HG03460 (cell line): ENCODE data around the gene OR6N2.

ENCODE experiments used
- ATAC-seq: cut with Tn5 transposase; IDR thresholded peaks from one replicate; pipeline ENCODE4 v1.9.1; 2021; ENCODE audit not compliant: unreplicated experiment

The OR6N2 gene

GRCh38 chr1:158781104-158781503 is at the start of gene OR6N2:
TSS of gene OR6N2 (minus strand) at chr1:158781204. CDS start at chr1:158777635, 3,569 bp downstream.
- ATAC-seq: no peak

GRCh38 chr1:158830074-158830677 is 49.2 kb upstream of the OR6N2 start:
- ATAC-seq: peak; percentile 48

GRCh38 chr1:158821723-158822122 is 40.7 kb upstream of the OR6N2 start:
- no peak for ATAC-seq

GRCh38 chr1:158819461-158820443 is 38.7 kb upstream of the OR6N2 start:
- ATAC-seq: no peak

GRCh38 chr1:158818975-158819431 is 38.0 kb upstream of the OR6N2 start:
- ATAC-seq: no peak

- ATAC-seq: no peak
These were observed 37.6 kb upstream of the OR6N2 start for GRCh38 chr1:158818560-158818959.

GRCh38 chr1:158814970-158815369 is 34.0 kb upstream of the OR6N2 start:
- ATAC-seq: no peak

- ATAC-seq: no peak
These were observed 32.2 kb upstream of the OR6N2 start for GRCh38 chr1:158813164-158813563.

GRCh38 chr1:158812336-158812735 is 31.3 kb upstream of the OR6N2 start:
- ATAC-seq: no peak

- ATAC-seq: no peak
These were observed 29.3 kb upstream of the OR6N2 start for GRCh38 chr1:158810311-158810710.

GRCh38 chr1:158809862-158810261 is 28.9 kb upstream of the OR6N2 start:
- ATAC-seq: no peak

GRCh38 chr1:158809256-158809655 is 28.3 kb upstream of the OR6N2 start:
- ATAC-seq: no peak

- no peak for ATAC-seq
These were observed 26.0 kb upstream of the OR6N2 start for GRCh38 chr1:158806916-158807536.

GRCh38 chr1:158803678-158804077 is 22.7 kb upstream of the OR6N2 start:
- no peak for ATAC-seq

- ATAC-seq: no peak
These were observed 20.4 kb upstream of the OR6N2 start for GRCh38 chr1:158801396-158801795.

- ATAC-seq: no peak
These were observed 19.5 kb upstream of the OR6N2 start for GRCh38 chr1:158800526-158800925.

- no peak for ATAC-seq
These were observed 18.7 kb upstream of the OR6N2 start for GRCh38 chr1:158799689-158800088.

- no peak for ATAC-seq
These were observed 17.5 kb upstream of the OR6N2 start for GRCh38 chr1:158798531-158798930.

- no peak for ATAC-seq
These were observed 13.2 kb upstream of the OR6N2 start for GRCh38 chr1:158794247-158794646.

GRCh38 chr1:158793604-158794003 is 12.6 kb upstream of the OR6N2 start:
- no peak for ATAC-seq
